ENCODE results near the gene ACSS1.

Gene ACSS1

DNA sequence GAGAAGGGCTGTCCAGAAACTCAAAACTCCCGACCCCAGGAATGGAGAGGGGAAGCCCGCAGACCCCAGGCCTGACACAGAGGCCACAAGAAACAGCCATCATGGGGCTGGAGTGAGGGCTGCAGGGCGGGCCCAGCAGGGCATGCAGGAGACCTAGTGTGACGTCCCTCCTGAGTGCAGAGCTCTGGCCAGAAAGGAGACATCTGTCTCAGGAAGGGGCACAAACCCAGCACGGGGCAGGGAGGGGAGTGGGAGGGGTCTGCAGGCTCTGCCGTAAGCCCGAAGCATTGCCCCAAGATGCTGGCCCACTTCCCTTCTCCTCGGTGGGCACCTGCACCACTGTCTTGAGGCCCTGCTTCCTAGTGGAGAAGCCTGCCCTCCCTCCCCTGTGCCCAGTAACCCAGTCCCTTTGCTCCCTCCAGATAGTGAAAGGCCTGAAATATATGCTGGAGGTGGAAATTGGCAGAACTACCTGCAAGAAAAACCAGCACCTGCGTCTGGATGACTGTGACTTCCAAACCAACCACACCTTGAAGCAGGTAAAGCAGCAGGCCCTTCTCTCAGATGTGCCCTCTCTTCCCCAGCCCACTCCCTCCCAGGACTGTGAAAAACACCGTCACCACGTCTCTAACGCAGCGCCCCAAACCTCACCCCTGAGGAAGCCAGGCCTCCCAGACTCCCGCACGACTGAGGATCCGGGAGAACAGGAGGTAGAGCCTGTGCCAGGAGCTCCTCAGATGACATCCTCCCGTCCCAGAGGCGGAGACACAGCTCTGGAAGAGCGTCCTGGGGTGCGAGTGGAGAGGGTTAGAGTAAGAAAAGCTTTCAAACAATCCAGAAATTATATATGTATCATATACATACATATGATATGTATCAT lies 99.2 kb downstream of the ACSS1 start:
- no peaks in the 10 kb centered on the region for H3K4me1 ChIP-seq (ENCODE audit: control insufficient read depth, insufficient read depth, low read length)
- H3K36me3 ChIP-seq (ENCODE audit: control insufficient read depth, insufficient read depth, low read length): peaks cover 6% of the 10 kb centered on the region
- H3K4me3 ChIP-seq (ENCODE audit: low read length): no peak overlapping the region
- H3K9ac ChIP-seq (ENCODE audit: low read length): no peak overlapping the region
- H3K27me3 ChIP-seq (ENCODE audit: control insufficient read depth, insufficient read depth, low read length): no peaks in the 10 kb centered on the region
- no peak overlapping the region for H3K27ac ChIP-seq (ENCODE audit: low read depth, low read length)

- Histone ChIP-seq H3K36me3 (ENCODE audit: control insufficient read depth, insufficient read depth, low read length) (peaks cover 1% of the 10 kb centered on the region), H3K9ac (ENCODE audit: low read length) (no peak overlapping the region), H3K4me1 (ENCODE audit: control insufficient read depth, insufficient read depth, low read length) (no peaks in the 10 kb centered on the region)
Observed at GRCh38 chr20:24957326-24958016, 100.5 kb downstream of the ACSS1 start.

More at GRCh38 chr20:24957326-24958016, 100.5 kb downstream of the ACSS1 start:
- no peak overlapping the region for H3K27ac ChIP-seq (ENCODE audit: low read depth, low read length)
- H3K4me3 ChIP-seq (ENCODE audit: low read length): no peak overlapping the region
- no peaks in the 10 kb centered on the region for H3K27me3 ChIP-seq (ENCODE audit: control insufficient read depth, insufficient read depth, low read length)

Data from rectal smooth muscle tissue (tissue), 1 donor.